Measurements from ENCODE around the gene BTBD16.

The BTBD16 gene

DNA sequence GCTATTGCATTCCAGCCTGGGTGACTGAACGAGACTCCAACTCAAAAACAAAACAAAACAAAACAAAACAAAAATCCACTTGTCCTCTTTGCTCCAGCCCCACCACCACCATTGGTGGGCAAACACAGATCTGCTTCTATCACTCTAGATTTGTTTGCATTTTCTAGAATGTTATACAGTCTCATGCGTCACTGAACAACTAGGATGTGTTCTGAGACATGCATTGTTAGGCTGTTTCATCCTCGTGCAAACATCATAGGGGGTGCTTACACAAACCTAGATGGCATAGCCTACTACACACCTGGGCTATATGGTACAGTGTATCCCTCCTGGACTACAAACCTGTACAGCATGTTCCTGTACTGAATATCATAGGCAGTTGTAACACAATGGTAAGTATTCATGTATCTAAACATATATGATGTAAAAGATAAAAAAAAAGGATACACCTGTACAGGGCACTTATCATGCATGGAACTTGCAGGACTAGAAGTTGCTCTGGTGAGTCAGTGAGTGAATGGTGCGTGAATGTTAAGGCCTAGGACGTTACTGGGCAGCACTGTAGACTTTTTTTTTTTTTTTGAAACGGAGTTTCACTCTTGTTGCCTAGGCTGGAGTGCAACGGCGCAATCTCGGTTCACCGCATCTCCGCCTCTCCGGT, 45.3 kb downstream of the BTBD16 start:
- DNase-seq = no peak

DNA sequence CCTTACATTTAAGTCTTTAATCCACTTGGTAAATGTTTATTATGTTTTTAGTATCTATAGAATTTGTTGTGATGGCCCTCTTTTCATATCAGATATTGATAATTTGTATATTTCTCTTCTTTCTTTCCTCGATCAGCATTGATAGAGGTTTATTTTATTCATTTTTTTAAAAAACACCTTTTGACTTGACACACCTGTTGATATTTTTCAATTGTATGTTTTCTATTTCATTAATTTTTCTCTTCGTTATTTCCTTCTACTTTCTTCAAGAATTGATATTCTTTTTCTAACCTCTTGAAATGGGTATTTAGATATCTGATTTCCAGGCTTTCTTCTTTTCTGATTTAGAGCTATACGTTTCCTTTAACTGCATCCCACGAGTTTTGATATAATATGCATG, 50.9 kb downstream of the BTBD16 start:
- no peak for DNase-seq

DNA sequence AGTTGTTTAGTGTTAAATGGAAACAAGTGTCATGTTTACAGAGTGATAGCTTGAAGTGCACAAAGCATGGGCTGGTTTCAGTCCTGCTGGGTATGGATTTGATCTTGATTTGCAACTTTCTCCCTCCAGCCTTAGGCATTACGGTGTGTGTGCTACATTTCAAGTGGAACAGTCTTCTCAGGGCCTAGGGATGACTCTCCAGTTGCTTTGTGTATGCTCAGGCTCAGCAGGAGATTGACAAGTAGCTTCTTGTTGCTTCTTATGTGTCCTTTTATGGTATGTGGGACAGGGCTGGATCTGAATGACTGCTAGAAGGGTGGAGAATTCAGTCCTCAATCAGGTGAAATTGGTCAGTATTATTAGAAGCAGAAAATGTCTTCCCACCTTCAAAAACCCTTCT, 52.1 kb downstream of the BTBD16 start:
- DNase-seq = no peak

DNA sequence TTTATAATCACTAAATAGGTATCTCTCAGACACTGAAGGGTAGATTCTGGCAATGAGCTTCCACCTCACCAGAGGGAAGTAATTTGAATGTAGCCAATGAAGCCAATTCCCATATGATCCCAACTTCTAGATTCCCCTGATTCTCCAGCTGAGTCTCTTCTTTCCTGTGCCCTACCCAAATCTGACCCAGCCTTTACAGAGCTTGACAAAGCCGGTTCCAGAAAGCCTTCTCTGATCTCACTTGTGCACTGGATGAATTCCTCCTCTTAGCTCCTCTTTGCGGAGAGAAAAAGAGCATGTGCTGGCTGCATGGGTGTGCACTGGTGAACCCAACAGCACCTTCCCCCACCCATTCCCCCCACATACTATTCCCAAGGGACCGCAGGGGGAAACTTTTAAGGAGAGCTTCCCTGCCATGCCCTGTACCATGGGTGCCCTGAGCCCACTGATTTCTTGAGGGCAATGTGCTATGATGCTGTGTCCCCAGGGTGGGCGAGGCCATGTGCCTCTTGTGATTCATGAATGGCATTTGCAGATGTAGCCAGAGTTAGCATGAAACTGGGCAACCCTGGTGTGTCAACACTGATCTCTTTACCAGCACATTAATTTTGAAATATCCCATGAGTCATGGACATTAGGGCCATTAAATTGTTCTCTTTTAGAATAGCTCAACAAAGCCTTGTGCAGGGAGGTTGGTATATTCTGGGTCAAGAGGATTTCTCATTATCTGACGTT, 53.0 kb downstream of the BTBD16 start:
- no peak for DNase-seq

DNA sequence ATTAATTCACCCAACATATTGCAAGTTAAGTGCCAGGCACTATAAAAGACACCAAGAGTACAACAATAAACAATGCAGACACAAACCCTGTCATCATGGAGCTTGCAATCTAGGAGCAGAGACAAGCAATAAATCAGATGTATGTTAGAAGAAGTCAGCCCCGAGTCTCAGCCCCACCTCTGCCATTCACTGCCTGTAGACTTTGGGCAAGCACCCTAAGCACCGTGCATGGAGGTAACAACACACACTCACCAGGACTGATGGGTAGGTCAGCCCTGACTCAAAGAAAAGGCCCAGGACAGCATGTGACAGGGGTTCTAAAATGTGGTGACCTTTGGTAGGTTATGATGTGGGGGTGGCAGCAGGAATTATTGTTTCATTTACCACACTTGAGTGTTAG, 54.1 kb downstream of the BTBD16 start:
- DNase-seq = no peak

DNA sequence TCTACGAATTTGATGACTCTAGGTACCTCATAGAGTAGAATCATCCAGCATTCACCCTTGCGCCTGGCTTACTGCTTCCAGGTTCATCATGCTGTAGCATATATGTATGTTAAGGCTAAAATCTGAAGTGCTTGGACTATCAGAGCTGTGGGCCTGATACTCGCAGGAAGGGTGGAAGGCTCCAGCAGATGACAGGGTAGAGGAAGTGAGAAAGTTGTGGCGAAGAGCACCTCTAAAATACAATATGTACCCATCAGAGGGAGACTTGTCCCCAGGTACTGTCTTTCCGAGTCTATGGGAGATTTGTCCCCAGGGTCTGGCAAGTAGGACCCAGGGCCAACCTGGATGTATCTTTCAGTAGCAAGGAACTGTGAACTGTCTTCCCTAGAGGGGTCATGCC, 55.3 kb downstream of the BTBD16 start:
- DNase-seq = no peak

DNA sequence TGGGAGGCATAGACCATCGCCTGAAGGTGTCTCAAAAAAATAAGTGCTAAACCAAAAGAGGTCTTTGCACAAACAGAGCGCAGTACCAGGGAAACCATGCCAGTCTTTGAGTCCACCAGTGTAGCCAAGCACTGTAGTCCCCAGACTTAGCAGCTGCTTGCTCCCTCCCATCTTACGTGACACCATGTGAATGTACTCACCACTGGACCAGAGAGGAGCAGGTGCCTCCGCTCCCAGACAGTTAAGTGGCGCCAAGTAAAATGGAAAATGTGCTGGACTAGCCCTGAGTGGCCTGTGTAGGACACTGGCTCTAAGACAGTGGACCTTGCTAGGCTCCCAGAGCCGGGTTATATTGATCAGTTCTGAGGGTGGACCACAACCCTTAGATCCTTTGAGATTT, 55.7 kb downstream of the BTBD16 start:
- no peak for DNase-seq

DNA sequence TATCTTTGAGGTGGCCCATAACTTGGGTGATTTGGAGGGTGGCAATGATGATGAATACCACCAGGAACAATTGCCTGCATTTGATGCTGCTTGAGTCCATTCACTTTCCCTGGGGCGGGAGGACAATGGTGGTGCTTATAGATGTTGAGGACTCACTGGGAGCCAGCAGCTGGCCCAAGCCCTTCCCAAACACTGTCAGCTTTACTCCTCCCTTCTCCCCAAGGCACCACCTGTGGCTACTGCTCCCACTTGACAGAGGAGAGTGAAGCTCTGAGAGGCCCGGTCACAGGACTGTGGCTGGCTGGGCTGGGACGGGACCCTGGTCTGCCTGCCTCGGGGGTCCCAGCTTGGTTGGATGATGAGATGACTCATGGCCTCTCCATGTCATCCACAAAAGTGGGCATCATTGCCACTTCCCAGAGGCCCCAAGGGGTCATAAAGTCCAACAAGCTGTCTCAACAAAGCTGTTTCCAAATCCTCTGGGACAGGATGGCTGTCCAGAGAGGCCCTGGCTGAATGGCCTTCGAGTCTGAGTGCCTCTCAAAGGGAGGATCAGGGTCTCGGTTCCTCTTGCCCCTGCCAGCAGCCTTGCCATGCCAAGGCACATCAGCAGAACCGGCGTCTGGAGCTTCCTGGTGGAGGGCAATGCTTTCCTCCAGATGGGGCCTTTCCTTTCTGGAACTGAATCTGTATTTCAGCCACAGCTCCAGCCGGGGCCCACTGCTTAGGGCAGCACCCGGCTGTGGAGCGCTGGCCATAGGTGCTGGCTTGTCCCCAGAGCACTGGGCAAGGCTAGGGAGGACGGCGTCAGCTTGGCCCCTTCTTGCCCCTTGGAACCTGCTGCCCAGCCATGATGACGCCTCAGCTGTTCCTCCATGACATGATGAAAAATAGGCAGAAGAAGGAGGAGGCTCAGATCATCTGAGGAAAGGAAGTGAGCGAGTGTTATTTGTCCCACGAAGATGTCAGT, 56.4 kb downstream of the BTBD16 start:
- DNase-seq = no peak

DNA sequence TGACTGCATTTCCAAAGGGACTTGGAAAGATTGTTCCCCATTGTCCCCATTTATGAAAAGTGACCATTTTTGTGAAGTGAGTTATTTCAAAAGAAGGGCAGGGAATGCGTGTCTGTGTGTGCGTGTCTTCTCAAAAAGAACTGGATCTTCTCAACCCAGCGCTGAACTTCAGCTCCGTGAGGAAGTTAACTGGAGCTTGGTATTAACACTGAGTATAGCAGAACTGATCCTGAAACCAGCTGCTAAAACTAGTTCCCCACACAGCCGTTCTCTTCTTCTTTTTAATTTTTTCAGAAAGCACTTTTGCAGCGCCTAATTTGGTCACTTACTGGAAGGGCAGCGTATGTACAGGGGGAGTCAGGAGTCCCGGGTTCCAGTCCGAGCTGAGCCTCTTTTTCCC, 57.6 kb downstream of the BTBD16 start:
- DNase-seq = no peak

DNA sequence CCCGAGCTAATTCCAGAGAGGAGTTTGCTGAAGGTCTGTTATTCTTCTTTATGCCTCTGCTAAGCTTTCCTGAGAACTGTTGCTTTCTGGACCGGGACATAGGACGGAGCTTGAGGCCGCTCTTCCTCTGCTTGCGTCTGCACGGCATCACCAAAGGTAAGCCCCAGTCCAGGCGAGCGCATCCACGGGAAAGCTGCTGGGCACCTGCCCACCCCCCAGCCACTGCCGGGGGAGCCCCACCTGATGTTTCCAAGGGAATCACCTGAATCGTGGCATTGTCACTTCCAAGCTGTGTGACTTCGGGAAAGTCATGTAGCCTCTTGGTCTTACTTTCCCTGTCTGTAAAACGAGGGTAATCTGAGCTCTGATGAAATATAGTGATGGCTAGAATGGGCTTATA, 58.3 kb downstream of the BTBD16 start:
- no peak for DNase-seq

DNA sequence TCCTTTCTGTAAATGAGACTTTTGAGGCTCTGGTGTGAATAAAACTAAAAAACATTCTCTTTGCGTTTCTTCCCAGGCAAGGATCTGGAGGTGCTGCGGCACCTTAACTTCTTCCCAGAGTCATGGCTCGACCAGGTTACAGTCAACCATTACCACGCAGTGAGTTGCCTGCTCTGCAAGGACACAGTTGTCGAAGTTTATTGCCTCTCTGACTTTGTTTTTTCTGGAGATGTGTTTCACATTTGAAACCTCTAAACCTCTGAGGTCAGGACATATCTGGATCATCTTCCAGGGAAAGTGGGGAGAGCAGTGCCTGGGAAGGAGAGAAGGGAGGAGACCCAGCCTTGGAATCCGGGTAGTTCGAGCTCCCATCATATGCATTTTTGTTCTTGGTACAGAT, 60.0 kb downstream of the BTBD16 start:
- peak in 2 of 14 donors; percentile 31 to 63 for DNase-seq

DNA sequence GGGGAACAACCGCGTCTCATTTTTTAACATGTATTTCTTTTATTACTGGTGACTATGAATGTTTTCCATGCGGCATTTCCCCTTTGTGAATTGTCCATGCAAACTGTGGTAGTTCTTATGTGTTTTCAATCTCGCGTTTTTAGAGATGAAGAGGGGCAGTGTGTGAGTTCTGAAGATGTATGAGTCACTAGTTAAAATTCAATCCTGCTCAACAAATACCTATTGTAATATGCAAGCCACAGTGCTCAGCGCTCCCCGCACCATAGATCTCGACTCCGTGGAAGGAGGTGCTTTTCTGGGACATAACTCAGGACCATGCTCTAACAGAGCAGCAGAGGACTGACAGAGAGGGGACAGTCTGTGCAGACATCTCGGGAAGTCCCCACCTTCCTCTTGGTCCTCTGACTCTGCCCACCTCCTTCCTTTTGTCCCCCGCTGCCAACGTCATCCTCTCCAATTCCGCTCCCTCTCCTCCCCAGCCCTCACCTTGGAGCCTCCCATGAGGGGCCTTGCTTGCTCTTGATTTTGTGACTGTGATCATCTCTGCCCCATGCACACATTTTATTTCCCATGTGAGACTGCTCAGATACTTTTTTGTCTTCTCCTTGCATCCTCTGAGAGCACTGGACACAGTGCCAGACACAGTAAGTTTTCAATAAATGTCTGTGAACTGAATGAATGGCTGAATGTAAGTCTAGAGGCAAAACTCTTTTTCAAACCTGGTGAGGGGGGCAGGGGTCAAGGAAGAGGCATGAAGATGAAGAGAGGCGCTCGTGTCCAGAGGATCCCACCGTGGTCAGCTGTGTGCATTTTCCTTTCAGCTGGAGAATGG, 60.7 kb downstream of the BTBD16 start:
- DNase-seq = peak in 5 of 14 donors; percentile 39 to 78 (median 43)

DNA sequence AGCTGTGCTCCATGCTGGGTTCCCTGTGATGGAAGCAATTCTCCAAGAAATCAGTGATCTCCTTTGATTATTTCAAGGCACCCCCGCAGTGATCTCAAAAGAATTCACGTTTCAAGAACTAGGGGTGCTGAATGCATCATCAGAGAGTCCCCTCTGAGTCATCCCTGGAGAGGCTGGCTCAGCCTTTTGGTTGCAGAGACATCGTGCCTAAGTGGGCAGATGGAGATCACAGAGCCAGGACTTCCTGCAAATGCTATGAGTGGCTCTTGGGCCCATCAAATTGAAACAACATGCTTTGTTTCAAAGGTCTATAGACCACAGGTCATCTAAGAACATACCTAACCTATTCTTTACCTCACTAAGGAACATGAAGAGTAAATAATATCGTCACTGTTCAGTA, 61.9 kb downstream of the BTBD16 start:
- DNase-seq = no peak

DNA sequence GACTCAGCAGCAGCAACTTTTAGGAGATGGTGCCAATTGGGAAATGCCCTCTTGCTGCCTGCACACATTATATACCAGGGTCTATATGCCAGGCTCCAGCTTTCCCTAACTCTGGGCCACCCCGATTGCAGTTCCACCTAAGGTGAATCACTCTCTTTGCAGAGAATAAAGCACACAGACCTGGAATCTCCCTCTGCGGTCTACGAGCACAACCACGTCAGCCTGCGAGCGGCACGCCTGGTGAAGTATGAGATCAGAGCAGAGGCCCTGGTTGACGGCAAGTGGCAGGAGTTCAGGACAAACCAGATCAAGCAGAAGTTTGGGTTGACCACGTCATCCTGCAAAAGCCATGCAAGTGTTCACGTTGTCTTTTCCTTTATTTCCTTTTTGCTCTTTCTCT, 65.2 kb downstream of the BTBD16 start:
- DNase-seq = no peak

DNA sequence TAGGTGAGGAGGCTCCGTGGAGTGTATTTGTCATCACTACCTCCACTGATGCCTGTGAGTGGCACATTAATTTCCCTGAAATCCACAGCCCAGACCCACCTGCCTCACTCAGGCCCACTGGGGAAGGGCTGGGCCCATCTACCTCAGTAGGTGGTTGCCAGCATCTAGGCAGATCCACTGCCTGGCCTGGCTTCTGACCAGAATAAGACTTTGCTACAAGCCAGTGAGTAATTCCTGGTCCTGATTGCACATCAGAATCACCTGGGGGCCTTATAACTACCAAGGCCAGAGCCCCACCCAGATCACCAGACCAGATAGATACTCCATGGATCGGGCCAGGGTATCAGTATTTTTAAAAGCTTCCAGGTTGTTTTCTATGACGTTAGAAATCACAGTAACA, 65.9 kb downstream of the BTBD16 start:
- no peak for DNase-seq

DNA sequence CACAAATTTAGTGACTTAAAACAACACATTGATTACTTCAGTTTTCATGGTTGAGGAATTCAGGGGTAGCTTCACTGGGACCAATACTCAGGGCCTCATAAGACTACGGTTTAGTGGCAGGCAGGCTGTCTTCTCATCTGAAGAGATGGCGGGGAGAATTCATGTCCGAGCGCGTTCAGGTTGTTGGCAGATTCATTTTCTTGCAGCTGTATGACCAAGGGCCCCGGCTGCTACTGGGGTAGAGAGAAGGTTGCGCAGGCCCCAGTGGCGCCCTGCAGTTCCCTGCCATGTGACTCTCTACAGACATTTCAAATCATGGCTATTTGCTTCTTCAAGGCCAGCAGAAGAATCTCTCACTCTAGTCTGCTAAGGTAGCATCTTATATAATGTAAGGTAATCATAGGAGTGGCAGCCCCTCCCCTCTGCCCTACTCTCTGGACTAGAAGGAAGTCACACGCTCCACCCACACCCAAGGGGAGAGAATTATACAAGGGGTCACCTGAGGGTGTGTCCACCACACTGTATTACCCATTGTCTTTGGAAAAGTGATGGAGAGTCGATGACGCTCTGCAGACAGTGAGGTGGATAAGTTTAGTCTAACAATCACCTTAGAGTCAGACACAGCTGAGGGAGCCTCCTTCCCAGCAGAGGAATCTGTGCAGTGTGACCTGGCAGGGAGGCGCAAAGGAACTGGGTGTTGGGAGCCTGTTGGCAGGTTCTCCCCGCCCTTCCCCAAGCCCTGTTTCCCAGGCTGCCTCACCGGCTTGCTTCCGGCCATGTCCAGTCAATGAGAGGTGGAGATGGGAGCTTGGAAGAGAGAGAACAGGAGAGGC, 67.7 kb downstream of the BTBD16 start:
- no peak for DNase-seq

DNA sequence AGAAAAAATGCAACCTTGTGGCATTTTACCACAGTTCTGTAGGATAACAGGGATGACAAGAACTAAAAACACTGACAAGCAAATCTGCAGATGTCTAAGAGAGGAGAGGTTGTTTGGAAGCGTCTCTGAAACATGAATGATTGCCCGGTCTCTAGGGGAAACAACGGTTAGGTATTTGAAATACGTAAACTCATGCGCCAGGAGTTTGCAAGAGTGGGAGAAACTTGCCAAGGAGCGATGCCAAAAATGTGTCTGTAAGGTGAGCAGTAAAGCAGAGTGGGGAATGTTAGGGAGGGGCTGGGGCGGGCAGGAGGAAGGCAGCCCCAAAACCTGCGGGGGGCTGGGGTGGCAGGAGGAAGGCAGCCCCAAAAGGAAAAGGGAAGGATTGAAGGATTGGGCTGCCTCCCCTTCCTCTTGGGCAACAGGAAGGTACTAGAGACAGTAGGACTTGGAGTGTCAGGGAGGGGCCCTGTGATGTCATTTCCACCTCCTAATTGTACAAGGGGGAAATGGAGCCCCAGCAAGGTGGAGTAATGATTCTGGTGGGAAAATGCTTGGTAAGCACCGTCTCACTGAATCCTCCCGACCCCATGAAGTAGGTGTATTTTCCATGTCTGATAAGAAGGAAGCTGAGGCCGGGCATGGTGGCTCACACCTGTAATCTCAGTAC, 70.2 kb downstream of the BTBD16 start:
- no peak for DNase-seq

DNA sequence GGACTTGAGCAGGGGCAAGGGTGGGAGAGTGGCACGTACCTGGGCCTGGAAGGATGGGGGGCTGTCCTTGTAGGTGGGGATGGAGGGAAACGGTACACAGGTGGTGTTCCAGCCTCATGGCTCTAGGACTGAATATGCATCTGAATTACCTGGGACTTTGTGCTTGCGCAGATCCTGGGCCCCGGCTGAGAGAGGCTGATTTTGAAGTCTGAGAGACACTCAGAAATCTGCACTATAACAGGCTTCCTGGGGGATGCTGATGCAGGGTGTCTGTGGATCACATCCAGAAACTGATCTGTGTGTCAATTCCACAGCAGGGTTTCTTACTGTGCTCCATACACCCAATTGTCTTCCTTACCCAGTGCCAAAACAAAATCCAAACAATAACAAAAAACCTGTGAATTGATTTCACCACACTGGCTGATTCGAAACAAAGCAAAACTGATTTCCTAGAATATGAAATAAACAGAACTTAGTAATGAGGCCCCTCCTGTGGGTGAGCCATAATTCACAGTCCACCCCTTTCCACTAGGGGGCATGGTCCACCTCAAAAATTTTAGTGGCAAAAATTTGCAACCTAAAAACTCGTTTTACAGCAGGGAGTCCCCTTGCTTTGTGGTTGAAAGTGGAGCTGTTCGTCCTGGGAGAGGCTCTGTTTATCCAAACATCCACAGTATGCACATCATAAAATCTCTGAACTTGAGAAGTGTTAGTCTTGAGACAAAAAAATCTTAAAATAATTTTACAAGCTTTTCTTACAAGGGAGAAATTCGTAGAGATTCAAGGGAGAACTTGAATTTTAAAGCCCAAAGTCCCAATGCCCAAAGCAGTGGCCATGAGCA, 71.4 kb downstream of the BTBD16 start:
- DNase-seq = peak in 6 of 14 donors; percentile 9 to 52 (median 41)

DNA sequence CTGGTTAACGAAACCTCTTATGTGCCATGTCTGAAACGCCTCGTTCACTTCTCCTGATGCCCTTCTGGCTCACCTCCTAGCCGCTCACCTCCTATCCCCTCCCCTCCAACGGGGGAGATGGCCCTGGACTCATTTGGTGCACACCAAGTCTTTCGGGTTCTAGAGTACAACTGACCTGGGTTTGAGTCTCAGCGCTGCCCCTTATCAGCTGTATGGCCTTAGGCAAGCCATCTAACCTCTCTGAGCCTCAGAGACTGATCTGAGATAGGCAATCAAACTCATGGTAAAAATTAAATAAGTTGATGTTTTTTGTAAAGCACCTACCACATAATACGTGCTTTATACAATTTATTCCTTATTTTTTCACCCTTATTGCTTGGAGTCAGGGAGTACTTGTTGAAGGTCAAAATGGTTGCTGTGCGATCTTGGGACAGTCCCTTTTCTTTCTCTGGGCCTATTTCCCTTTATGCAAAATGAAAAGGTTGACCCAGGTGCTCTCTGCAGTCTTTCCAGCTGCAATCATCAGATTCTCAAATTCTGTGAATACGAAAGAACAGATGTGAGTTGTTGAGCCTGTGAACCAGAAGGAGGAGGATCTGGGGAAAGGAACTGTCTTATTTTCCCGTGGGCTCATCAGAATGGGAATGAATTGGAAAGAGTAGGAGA, 72.2 kb downstream of the BTBD16 start:
- no peak for DNase-seq
